Fibroblast of the conjunctiva (primary cell): ENCODE measurements around the gene MNS1.
"Not testable (repeated sequence)": the region's sequence is repeated elsewhere in the genome, so short reads cannot be mapped to it uniquely, and the experiment has no call there.

Experiments used
- DNase-seq: peaks from one replicate; pipeline ENCODE4 v3.0.0-alpha.2; 2010; ENCODE audit warnings: low read depth

The MNS1 gene

GRCh38 chr15:56464893-56465520, at the start of gene MNS1:
MNS1 (minus strand) TSS chr15:56465137; CDS start chr15:56464972, 165 bp downstream.
- peak; percentile 93 for DNase-seq

- peak; percentile 79 for DNase-seq
Observed at GRCh38 chr15:56496635-56497034, 31.7 kb upstream of the MNS1 start.

- no peak for DNase-seq
Observed at GRCh38 chr15:56495533-56495932, 30.6 kb upstream of the MNS1 start.

- DNase-seq, result no peak
Observed at GRCh38 chr15:56495053-56495452, 30.1 kb upstream of the MNS1 start.

GRCh38 chr15:56492791-56493555, 28.0 kb upstream of the MNS1 start:
- no peak for DNase-seq

- DNase-seq, result no peak
Observed at GRCh38 chr15:56492236-56492635, 27.3 kb upstream of the MNS1 start.

GRCh38 chr15:56491110-56491722, 26.3 kb upstream of the MNS1 start:
- DNase-seq, result peak; percentile 79

GRCh38 chr15:56490461-56490860, 25.5 kb upstream of the MNS1 start:
- DNase-seq, result no peak

GRCh38 chr15:56486206-56486605, 21.3 kb upstream of the MNS1 start:
- DNase-seq, result not testable (repeated sequence)

- DNase-seq, result not testable (repeated sequence)
Observed at GRCh38 chr15:56485426-56485825, 20.5 kb upstream of the MNS1 start.

- no peak for DNase-seq
Observed at GRCh38 chr15:56484287-56484686, 19.4 kb upstream of the MNS1 start.

GRCh38 chr15:56475351-56475750, 10.4 kb upstream of the MNS1 start:
- no peak for DNase-seq

GRCh38 chr15:56473017-56473416, 8.1 kb upstream of the MNS1 start:
- no peak for DNase-seq

GRCh38 chr15:56472278-56472677, 7.3 kb upstream of the MNS1 start:
- DNase-seq, result no peak

GRCh38 chr15:56471440-56472069, 6.6 kb upstream of the MNS1 start:
- no peak for DNase-seq

GRCh38 chr15:56469483-56469882, 4.5 kb upstream of the MNS1 start:
- DNase-seq, result no peak

GRCh38 chr15:56468401-56468800, 3.5 kb upstream of the MNS1 start:
- no peak for DNase-seq

- no peak for DNase-seq
Observed at GRCh38 chr15:56467616-56468015, 2.7 kb upstream of the MNS1 start.

- no peak for DNase-seq
Observed at GRCh38 chr15:56460947-56461346, 4.0 kb downstream of the MNS1 start.

GRCh38 chr15:56460071-56460470, 4.9 kb downstream of the MNS1 start:
- DNase-seq, result no peak

- DNase-seq, result no peak
Observed at GRCh38 chr15:56459096-56459495, 5.8 kb downstream of the MNS1 start.

GRCh38 chr15:56456229-56456628, 8.7 kb downstream of the MNS1 start:
- no peak for DNase-seq

- DNase-seq, result no peak
Observed at GRCh38 chr15:56454836-56455235, 10.1 kb downstream of the MNS1 start.
